ENCODE data around the gene SCYL1.
A peak's percentile ranks its signal among the peaks of the same experiment; 100 is the strongest.

Gene SCYL1

DNA sequence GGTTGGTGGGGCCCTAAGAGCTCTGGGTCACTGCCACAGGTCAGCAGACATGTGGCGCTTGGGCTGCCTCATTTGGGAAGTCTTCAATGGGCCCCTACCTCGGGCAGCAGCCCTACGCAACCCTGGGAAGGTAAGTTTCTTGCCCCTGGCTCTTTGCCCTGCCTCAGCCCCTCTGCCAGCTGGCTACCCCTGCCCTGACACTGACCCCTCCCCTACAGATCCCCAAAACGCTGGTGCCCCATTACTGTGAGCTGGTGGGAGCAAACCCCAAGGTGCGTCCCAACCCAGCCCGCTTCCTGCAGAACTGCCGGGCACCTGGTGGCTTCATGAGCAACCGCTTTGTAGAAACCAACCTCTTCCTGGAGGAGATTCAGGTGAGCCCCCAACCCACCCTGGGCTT lies 1.9 kb downstream of the SCYL1 start:
- H3K9me3 ChIP-seq (replicated peaks; ENCODE audit: insufficient read depth, low read length) = no peaks in the 10 kb centered on the region
- TF ChIP-seq EZH2phosphoT487 (IDR thresholded peaks at IDR 0.05; ENCODE audit: low read length) (no peak), EZH2 (optimal IDR thresholded peaks at IDR 0.05; ENCODE audit: low read depth, low read length) (no peak), CTCF (IDR thresholded peaks at IDR 0.05; ENCODE audit: low read length) (no peak)
- H3K9ac ChIP-seq (ENCODE audit: low read length) = no peak overlapping the region
- H3F3A ChIP-seq (ENCODE audit: insufficient read depth, low read length) = no peaks in the 10 kb centered on the region
- no peak overlapping the region for H3K4me3 ChIP-seq (ENCODE audit: low read length)
- no peak overlapping the region for H3K27ac ChIP-seq (ENCODE audit: low read length)
- DNase-seq = no peak
- H3K9me2 ChIP-seq (replicated peaks; ENCODE audit: insufficient read depth, low read length) = no peaks in the 10 kb centered on the region
- H3K36me3 ChIP-seq (replicated peaks; ENCODE audit: insufficient read depth, low read length) = no peaks in the 10 kb centered on the region
- H3K27me3 ChIP-seq (replicated peaks; ENCODE audit: insufficient read depth, low read length) = no peaks in the 10 kb centered on the region
- peaks cover 9% of the 10 kb centered on the region for H3K4me1 ChIP-seq (ENCODE audit: low read length)
- no peak overlapping the region; the same call in 1 of the 2 replicates for H3K4me2 ChIP-seq (ENCODE audit: low read depth, low read length)
- H4K20me1 ChIP-seq (ENCODE audit: insufficient read depth, low read length) = no peaks in the 10 kb centered on the region
- peaks cover 28% of the 10 kb centered on the region for H3K79me2 ChIP-seq (ENCODE audit: low read length)
- H2AFZ ChIP-seq (ENCODE audit: low read length) = no peak overlapping the region

GRCh38 chr11:65528819-65529350 lies 4.0 kb downstream of the SCYL1 start:
- H3K27ac ChIP-seq (ENCODE audit: low read length) = no peak overlapping the region
- H3F3A ChIP-seq (ENCODE audit: insufficient read depth, low read length) = no peaks in the 10 kb centered on the region
- H3K27me3 ChIP-seq (replicated peaks; ENCODE audit: insufficient read depth, low read length) = no peaks in the 10 kb centered on the region
- TF ChIP-seq EZH2phosphoT487 (IDR thresholded peaks at IDR 0.05; ENCODE audit: low read length) (no peak), CTCF (IDR thresholded peaks at IDR 0.05; ENCODE audit: low read length) (no peak), EZH2 (optimal IDR thresholded peaks at IDR 0.05; ENCODE audit: low read depth, low read length) (no peak)
- H3K9ac ChIP-seq (ENCODE audit: low read length) = no peak overlapping the region
- H3K9me3 ChIP-seq (replicated peaks; ENCODE audit: insufficient read depth, low read length) = no peaks in the 10 kb centered on the region
- H3K4me1 ChIP-seq (ENCODE audit: low read length) = peaks cover 9% of the 10 kb centered on the region
- H3K4me3 ChIP-seq (ENCODE audit: low read length) = no peak overlapping the region
- H3K9me2 ChIP-seq (replicated peaks; ENCODE audit: insufficient read depth, low read length) = no peaks in the 10 kb centered on the region
- no peaks in the 10 kb centered on the region for H4K20me1 ChIP-seq (ENCODE audit: insufficient read depth, low read length)
- DNase-seq = no peak
- no peak overlapping the region for H3K4me2 ChIP-seq (ENCODE audit: low read depth, low read length)
- peaks cover 28% of the 10 kb centered on the region for H3K79me2 ChIP-seq (ENCODE audit: low read length)
- H2AFZ ChIP-seq (ENCODE audit: low read length) = no peak overlapping the region
- no peaks in the 10 kb centered on the region for H3K36me3 ChIP-seq (replicated peaks; ENCODE audit: insufficient read depth, low read length)

DNA sequence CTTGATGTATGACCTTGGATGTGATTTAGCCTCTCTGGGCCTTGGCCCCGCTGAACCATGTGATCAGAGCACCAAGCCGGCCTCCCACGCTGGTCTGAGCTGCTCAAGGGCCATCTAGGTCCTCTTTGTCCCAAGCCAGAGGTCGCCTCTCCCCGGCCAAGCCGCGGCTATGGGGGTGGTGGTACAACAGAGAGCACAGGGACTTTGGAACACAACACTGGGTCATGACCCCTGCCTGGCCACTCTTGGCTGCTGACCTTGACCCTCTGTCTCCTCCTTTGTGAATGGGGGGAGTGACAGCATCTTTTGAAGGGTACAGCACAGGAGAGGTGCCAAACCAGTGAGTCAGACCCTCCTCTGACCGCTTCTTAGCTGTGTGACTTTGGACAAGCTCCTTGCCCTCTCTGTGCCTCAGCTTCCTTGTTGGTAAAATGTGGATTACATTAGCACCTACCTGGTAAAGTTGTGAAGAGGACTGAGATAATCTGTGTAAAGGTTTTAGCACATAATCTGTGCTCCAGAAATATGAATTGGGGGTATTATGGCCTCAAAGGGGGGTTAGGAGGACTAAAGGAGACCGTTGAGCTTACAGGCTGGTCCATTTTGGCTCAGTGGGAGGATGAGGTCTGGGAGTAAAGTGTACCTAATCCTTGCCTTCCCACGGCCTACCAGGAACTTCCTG lies 4.7 kb downstream of the SCYL1 start:
- no peaks in the 10 kb centered on the region for H3K9me3 ChIP-seq (replicated peaks; ENCODE audit: insufficient read depth, low read length)
- no peaks in the 10 kb centered on the region for H3K36me3 ChIP-seq (replicated peaks; ENCODE audit: insufficient read depth, low read length)
- no peaks in the 10 kb centered on the region for H3F3A ChIP-seq (ENCODE audit: insufficient read depth, low read length)
- peaks cover 6% of the 10 kb centered on the region for H3K4me1 ChIP-seq (ENCODE audit: low read length)
- H3K79me2 ChIP-seq (ENCODE audit: low read length) = peaks cover 28% of the 10 kb centered on the region
- H3K4me3 ChIP-seq (ENCODE audit: low read length) = no peak overlapping the region
- H3K9me2 ChIP-seq (replicated peaks; ENCODE audit: insufficient read depth, low read length) = no peaks in the 10 kb centered on the region
- H2AFZ ChIP-seq (ENCODE audit: low read length) = no peak overlapping the region
- no peak overlapping the region for H3K9ac ChIP-seq (ENCODE audit: low read length)
- H3K4me2 ChIP-seq (ENCODE audit: low read depth, low read length) = no peak overlapping the region
- TF ChIP-seq EZH2phosphoT487 (IDR thresholded peaks at IDR 0.05; ENCODE audit: low read length) (no peak), EZH2 (optimal IDR thresholded peaks at IDR 0.05; ENCODE audit: low read depth, low read length) (no peak)
- no peaks in the 10 kb centered on the region for H3K27me3 ChIP-seq (replicated peaks; ENCODE audit: insufficient read depth, low read length)
- H4K20me1 ChIP-seq (ENCODE audit: insufficient read depth, low read length) = no peaks in the 10 kb centered on the region
- no peak for DNase-seq
- no peak overlapping the region for H3K27ac ChIP-seq (ENCODE audit: low read length)

DNA sequence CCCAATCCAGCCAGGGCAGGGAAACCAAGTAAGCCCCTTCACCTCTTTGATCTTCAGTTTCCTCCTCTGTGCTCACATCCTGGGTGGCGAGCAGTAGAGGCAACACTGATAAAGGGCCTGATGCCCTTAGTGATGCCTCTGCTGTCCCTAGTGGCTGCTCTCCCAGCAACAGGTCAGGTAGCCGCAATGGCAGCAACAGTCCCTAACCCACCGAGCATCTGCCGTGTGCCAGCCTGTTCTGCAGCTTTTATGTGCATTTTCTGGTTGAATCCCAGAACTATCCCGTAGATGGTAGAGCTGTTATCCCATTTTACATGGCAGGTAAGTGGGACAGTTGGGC lies 5.2 kb downstream of the SCYL1 start:
- Histone ChIP-seq H3K4me3 (ENCODE audit: low read length) (no peak overlapping the region), H3K36me3 (replicated peaks; ENCODE audit: insufficient read depth, low read length) (no peaks in the 10 kb centered on the region), H3K4me2 (ENCODE audit: low read depth, low read length) (no peak overlapping the region), H3K9me3 (replicated peaks; ENCODE audit: insufficient read depth, low read length) (no peaks in the 10 kb centered on the region), H3K9ac (ENCODE audit: low read length) (no peak overlapping the region), H3K4me1 (ENCODE audit: low read length) (peaks cover 6% of the 10 kb centered on the region), H3K27me3 (replicated peaks; ENCODE audit: insufficient read depth, low read length) (no peaks in the 10 kb centered on the region), H3K79me2 (ENCODE audit: low read length) (peaks cover 26% of the 10 kb centered on the region), H4K20me1 (ENCODE audit: insufficient read depth, low read length) (no peaks in the 10 kb centered on the region), H3K27ac (ENCODE audit: low read length) (no peak overlapping the region), H3F3A (ENCODE audit: insufficient read depth, low read length) (no peaks in the 10 kb centered on the region), H2AFZ (ENCODE audit: low read length) (no peak overlapping the region), H3K9me2 (replicated peaks; ENCODE audit: insufficient read depth, low read length) (no peaks in the 10 kb centered on the region)
- no peak for DNase-seq
- TF ChIP-seq EZH2phosphoT487 (IDR thresholded peaks at IDR 0.05; ENCODE audit: low read length) (no peak), CTCF (IDR thresholded peaks at IDR 0.05; ENCODE audit: low read length) (peak; percentile 34), EZH2 (optimal IDR thresholded peaks at IDR 0.05; ENCODE audit: low read depth, low read length) (no peak)

All from MM.1S (cell line).